AML-193 (cell line): Measurements from ENCODE around the gene HCAR1.
A peak's percentile ranks its signal among the peaks of the same experiment; 100 is the strongest.
"Not testable (repeated sequence)": the region's sequence is repeated elsewhere in the genome, so short reads cannot be mapped to it uniquely, and the experiment has no call there.

Experiments
- DNase-seq, 2 experiments: peaks; one replicate each; lab custom pipeline; 2025; lab: John Stamatoyannopoulos, UW

HCAR1 gene, protein sequence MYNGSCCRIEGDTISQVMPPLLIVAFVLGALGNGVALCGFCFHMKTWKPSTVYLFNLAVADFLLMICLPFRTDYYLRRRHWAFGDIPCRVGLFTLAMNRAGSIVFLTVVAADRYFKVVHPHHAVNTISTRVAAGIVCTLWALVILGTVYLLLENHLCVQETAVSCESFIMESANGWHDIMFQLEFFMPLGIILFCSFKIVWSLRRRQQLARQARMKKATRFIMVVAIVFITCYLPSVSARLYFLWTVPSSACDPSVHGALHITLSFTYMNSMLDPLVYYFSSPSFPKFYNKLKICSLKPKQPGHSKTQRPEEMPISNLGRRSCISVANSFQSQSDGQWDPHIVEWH

GRCh38 chr12:122730215-122731014 lies at the start of gene HCAR1:
Gene HCAR1, minus strand, starts transcription at chr12:122730844. Its CDS starts 505 bp downstream, at chr12:122730339.
- DNase-seq = no peak

DNA sequence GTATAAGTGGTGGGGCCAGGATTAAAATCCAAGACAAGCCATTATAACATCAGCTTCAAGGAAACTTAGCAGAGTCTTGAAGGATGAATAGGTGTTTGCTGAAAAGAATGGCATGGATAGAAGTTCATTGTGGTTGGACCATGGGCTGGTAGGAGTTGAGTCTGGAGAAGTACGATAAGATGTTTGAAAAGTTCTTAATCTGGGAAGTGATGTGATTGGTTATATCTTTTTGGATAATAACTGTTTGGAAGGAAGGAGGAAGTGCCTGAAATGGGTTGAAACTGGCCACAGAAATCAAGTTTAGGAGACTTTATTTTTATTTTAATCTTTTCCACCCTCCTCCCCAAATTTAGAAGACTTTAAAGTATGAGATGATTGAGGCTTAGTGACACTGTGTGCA lies 26.9 kb upstream of the HCAR1 start:
- DNase-seq = no peak

DNA sequence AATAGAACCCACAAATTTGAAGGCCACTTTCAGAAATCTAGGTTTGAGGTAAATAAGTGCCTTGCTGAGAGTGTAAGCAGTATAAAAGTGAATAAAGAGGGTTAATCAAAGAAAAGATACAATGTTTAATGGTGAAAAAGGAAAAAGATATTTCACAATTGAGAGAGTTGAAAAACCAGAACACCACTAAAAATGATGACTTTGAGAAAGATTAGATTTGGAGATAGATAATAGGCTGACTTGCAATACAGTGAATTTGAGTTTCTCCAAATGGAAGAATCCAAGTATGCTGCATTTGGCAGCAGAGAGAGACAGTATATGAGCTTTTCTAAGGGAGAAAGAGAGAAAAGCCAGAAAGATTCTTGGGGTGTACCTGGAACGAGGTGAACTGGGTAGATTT lies 24.1 kb upstream of the HCAR1 start:
- no peak for DNase-seq

- DNase-seq = peak; percentile 11 to 37
Observed at GRCh38 chr12:122753319-122753650, 22.6 kb upstream of the HCAR1 start.

DNA sequence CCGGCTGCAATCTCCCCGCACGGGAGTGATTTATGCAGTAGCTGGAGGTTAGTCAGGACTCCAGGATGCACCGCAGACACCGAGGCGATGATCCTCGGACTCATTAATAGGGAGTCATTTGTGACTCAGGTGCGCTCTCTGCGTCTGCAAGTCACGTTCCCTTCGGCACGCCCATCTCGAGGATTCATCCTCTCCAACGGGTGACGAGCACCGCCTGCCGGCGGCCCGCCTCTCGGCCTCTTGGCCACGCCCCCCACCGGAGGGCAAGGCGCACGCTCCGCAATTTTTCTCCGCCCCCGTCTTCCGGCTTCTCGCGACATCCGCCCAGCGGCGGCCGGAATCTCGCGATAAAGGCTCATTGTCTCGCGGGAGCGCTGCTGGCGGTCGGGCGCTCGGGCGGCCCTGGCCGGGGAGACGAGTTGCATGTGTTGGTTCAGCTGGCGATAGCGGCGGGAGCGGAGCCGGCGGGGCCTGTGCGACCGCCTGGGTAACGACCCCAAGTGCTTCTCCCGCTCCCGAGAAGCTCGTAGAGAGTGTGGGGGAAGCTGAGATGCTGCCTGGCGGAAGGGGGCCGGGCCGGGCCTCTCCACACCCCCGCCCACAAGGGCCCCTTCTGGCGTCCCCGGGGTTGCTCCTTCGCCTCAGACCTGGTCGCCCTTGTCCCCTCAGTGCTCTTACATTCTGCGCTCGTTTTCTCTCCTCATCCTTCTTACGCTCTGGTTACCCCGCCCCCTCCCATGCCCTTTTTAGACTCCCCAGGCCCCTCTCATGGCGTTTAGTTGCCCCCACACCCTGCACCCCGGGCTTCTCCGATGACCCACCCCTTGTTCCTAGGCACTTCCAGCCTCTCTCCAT lies 22.0 kb upstream of the HCAR1 start, which contains the start of gene DENR:
Gene DENR, plus strand, starts transcription at position 361 of the 855 bp plus-strand sequence. CDS start 878 bp downstream, outside the sequence.
- peak; percentile 92 to 94 for DNase-seq

GRCh38 chr12:122750781-122751515 lies 20.3 kb upstream of the HCAR1 start:
- DNase-seq = not testable (repeated sequence)

DNA sequence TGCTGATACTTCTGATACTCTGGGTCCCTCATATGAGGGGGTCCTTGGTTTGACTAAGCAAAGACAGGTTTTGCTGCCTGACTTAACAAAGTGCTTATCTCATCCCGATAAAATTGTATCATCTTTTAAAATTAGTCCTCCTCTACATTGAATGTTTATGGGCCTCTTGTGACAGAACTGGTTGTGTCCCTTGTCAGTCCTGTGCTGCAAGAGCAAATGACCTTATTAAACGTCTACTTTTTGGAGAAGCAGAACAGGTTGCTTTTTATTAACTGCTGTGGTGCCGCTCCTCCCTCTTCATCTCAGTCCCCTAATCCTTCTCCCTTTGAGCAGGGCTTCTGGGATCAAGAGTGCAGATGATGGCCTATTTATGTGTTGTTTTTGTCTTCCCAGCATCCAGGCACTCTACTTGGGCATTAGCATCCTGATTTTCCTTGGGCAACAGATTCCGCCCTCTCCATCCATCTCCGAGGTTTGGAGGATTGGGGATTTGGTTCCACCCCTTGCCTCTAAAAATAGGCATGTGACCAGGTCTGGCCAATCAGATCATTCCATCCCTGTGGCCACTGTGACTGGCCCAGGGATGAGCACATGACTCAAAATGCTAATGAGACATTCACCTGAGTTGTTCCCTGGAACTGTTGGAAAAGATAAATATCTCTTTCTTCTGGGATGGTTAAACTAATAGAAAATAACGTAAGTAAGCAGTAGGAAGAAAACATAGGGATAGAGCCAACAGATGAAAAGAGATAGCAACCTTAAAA lies 19.1 kb upstream of the HCAR1 start:
- DNase-seq = no peak

DNA sequence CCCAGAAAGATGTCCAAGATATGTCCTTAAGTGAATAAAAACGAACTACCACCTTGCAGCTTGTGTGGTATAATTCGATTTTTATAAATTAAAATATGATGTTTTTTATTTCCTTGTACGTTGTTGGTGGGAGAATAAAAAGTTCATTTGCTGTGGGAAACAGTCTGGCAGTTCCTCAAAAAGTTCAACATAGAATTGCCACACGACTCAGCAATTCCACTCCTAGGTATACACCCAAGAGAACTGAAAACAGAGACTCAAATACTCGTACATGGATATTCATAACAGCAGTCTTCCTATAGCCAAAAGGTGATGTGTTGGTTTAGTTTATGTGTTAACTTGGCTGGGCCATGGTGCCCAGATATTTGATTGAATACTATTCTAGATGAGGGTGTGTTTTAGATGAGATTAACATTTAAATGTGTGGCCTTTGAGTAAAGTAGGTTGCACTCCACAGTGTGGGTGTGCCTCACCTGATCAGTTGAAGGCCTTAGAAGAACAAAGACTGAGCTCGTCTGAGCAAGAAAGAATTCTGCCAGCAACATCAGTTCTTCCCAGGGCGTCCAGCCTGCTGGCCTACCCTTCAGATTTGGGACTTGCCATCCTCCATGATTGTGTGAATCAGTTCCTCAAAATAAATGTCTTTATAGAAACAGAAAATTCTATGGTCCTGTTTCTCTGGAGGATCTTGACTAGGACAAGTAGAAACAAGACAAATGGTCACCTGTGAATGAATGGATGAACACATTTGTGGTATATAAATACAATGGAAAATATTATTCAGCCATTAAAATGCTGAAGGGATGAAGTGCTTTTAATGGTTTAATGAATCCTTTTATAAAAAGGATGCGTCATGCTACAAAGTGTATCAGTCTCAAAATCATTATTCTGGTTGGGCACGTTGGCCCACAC lies 16.8 kb upstream of the HCAR1 start:
- DNase-seq = peak; percentile 2 to 35

- no peak for DNase-seq
Observed at GRCh38 chr12:122743895-122744525, 13.4 kb upstream of the HCAR1 start.

DNA sequence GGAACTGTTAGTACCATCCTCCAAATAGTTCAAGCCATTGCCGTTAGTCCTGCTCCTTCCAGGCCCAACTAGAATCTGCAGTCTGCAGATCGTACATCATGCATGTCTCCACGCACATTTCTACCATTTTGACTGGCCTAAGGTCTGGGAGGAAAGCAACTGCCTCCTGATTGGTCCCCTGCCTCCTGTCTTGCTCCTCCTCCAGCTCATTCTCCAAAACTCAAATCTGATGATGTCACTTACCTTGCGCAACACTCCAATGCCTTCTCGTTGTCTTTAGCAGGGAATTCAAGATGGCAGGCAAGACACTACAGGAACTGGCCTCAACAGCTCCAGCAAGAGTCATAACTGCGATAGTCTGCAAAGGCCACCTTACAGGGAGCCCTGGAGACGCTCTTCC lies 9.7 kb upstream of the HCAR1 start:
- DNase-seq = no peak

DNA sequence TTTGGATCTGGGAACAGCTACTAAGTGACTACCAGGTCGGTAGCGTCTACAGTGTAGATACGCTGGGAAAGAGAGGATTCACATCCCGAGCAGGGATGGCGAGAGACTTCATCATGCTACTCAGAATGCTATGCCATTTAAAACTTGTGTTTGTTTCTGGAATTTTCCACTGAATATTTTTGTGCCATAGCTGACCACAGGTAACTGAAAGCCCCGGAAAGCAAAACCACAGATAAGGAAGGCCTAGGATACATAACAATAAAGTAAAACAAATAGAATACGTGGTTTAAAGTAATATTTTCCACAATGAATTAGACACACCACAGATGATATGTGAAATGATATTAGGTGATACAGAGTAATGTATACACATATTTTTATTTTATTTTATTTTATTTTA lies 7.9 kb upstream of the HCAR1 start:
- DNase-seq = no peak

DNA sequence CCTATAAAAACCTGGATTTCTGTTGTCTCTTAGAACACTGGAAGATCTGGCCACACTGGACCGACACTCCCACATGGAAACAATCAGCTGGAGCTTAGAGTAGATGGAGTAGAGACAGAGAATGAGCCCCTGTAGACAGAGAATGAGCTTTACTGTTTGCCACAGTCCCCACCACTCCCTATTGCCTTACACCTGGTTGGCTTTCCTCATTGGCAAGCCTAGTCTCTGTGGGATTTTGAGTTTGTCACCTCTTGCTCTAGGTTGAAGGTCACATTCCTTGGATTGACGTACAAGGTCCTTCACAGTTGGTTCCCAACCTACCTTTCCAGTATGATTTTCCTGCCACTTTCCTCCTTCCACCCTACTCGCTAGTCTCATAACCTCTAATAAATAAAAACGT lies 2.0 kb upstream of the HCAR1 start:
- no peak for DNase-seq

GRCh38 chr12:122732170-122732569 lies 1.5 kb upstream of the HCAR1 start:
- DNase-seq = no peak

DNA sequence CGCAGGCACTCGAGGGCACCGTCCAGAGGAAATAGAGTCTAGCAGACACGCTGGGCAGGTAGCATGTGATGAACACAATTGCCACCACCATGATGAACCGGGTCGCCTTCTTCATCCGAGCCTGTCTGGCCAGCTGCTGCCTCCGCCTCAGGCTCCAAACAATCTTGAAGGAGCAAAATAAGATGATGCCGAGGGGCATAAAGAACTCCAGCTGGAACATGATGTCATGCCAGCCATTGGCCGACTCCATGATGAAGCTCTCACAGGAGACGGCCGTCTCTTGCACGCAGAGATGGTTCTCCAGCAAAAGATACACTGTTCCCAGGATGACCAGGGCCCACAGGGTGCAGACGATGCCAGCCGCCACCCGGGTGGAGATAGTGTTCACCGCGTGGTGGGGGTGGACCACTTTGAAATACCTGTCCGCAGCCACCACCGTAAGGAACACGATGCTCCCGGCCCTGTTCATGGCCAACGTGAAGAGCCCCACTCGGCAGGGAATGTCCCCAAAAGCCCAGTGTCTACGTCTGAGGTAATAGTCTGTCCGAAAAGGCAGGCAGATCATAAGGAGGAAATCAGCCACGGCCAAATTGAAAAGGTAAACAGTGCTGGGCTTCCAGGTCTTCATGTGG lies 945 bp downstream of the HCAR1 start:
- no peak for DNase-seq

- peak; percentile 9 to 49 for DNase-seq
Observed at GRCh38 chr12:122726080-122726558, 4.5 kb downstream of the HCAR1 start.

DNA sequence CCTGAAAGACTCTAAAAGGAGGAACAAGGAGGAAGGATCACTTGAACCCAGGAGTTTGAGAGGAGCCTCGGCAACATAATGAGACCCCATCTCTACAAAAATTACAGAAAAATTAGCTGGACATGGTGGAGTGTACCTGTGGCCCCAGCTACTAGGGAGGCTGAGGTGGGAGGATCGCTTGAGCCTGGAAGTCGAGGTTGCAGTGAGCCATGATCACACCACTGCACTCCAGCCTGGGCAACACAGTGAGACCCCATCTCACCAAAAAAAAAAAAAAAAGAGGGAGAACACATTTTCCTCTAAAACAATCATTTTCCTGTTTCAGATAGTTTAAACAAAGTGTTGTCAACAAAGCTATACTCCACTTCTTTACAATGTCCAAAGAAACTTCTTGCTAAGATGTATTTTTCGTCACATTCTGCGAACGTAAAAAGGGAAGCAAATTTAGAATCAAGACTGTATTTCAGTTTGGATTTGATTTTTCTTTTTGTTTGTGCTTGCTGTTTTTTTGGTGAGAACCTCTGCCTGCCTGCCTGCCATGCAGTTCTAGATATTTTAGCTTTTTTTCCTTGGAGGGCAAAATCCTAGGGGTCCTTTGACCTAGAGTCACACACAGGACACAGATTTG lies 5.1 kb downstream of the HCAR1 start:
- no peak for DNase-seq

GRCh38 chr12:122724641-122725243 lies 5.9 kb downstream of the HCAR1 start:
- no peak for DNase-seq

GRCh38 chr12:122722387-122722786 lies 8.3 kb downstream of the HCAR1 start:
- no peak for DNase-seq
